Hematopoietic multipotent progenitor cell treated with erythropoietin and hydrocortisone succinate and interleukin-3 and kit ligand, for 8 days (in vitro differentiated cells): ENCODE measurements around the gene LMTK2.

ENCODE experiments used
- DNase-seq: peaks from one replicate; pipeline ENCODE4 v3.0.0-alpha.2; 2015

The LMTK2 gene

DNA sequence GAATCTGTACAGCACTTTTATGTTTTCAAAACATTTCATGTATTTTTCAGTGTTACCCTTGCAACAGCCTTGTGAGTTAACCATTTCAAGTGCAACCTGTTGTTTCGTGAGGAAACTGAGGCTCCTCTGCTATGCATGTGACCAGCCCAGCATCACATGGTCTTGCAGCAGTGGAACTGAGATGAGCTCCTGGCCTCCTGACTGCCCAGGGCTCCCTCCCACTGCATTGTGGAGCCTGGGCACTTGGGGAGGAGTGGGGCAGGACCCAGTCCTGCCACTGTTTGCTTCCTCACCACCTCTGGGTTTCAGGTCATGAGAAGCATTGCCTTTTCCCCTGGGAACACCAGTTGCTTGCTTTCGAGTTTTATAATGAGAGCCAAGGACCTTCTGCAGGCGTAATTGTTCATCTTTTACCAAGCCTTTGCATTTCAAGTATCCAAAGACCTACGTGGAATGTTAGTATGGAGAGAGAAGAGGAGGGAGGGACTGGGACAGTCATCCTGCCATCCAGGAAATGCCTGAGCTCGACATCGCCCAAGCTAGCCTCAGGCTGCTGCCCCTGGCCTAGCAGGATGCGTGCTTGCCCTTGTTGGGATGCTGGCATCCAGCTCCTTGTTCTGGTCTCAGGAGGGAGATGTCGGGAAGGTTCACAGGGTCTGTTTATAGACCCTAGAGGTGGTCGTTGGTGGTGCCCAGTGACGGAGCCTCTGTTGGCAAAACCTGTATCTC, 72.3 kb downstream of the LMTK2 start:
- no peak for DNase-seq

DNA sequence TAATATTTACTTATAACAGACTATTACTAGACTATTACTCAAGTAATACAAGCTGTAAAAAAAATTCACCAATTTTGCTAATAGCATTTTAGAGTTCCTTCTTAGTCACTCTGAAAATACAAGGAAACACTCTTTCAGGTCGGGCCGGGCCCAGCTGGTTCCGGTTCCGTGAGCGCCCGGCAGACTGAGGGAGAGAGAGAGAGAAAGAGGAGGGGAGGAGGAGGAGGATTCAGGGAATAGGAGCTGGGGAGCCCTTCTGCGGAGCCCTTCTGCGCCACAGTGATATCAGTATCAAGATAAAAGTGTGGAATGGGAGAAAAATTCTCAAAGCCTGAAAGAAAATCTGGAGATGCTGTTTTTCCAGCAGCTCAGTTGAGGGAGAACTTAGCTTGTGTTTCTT, 74.1 kb downstream of the LMTK2 start:
- no peak for DNase-seq

DNA sequence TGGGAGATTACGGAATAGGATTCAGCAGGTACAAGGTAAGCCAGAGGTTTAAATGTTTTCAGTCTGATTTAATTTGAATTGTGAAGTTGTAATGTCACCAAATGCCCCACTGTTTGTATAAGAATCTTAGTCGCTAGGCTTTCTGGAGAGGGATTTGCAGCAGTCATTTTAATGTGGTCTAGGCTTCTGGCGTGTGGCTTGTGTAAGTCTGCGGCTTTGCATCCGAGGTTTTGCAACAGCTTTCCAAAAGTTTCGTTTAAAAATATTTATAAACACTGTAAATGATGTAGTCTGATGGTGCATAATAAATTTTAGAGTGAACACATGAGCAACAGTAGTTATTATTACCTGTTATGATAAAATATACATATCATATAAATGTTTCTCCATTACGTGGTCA, 78.4 kb downstream of the LMTK2 start:
- DNase-seq = no peak

DNA sequence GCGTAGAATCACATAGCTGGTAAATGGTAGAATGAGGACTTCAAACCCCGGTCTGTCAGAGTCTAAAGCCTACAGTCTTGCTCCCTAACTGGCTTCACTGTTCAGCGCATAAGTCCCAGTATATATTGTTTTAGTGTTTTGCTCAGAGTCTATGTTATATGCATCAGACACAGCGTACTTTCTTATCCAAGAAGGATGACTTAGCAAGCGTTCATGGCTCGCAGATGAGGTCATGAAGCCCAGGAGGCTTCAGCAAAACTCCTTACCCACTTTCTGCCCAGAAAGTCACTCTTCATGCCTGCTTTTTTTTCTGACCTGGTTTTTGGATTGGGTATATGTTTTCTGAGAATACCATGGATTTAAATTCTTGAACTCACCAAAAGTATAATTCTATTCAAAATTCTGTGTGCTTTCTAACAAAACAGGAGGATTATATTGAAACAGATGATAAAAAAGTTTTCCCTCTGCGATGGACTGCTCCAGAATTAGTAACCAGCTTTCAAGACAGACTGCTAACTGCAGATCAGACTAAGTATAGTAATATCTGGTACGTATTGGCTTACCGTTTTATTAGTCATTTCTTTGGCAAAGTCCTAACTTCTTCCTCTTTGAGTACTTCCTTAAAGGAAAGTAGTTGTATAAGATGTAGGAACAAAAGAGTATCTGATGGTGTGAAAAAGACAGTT, 79.9 kb downstream of the LMTK2 start:
- DNase-seq = no peak

DNA sequence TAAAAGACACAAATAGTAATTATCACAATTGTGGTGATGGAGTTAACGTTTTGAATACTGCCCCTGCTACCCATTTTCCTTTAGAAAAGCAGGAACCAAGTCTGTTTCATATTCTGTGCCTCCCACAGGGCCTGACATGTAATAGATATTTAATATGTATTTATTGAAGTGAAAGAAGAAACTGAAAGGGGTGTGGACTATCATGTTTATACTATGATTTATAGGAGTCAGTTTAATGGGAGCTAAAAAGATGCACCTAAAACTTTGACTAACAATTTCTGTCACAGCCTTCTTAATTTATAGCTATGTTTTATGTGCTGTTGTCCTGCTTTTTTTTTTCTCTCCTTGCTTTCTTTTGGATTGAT, 80.5 kb downstream of the LMTK2 start:
- DNase-seq = no peak

DNA sequence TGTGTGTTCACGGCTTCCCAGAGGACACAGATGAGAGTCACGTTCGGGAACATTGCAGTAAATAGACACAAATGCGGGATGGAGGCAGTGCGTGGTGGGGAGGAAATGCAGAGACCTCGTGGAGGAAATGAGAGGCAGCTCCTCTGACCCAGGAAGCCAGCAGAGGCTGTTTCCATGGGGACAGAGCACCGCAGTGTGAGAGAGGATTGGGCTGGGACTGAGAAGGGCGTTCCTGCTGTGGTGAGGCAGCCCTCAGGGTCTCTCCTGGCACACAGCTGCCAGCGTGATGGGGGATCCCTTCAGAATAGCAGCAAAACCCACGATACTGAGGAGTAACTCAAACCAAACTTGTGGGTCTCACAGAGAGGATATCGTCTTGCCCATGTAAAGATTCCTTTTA, 82.9 kb downstream of the LMTK2 start:
- DNase-seq = no peak

DNA sequence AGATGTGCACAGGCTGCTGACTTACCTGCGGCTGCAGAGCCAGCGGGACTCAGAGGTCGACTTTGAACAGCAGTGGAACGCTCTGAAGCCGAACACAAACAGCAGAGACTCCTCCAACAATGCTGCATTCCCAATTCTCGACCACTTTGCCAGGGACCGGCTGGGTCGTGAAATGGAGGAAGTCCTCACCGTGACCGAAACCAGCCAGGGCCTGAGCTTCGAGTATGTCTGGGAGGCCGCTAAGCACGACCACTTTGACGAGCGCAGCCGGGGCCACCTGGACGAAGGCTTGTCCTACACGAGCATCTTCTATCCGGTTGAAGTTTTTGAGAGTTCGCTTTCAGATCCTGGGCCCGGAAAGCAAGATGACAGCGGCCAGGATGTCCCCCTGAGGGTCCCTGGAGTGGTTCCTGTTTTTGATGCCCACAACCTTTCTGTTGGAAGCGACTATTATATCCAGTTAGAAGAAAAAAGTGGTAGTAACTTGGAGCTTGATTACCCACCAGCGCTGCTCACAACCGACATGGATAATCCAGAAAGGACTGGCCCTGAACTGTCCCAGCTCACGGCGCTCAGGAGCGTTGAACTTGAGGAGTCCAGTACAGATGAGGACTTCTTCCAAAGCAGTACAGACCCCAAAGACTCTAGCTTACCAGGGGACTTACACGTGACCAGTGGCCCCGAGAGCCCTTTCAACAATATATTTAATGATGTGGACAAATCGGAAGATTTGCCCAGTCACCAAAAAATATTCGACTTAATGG, 85.2 kb downstream of the LMTK2 start:
- DNase-seq = no peak

DNA sequence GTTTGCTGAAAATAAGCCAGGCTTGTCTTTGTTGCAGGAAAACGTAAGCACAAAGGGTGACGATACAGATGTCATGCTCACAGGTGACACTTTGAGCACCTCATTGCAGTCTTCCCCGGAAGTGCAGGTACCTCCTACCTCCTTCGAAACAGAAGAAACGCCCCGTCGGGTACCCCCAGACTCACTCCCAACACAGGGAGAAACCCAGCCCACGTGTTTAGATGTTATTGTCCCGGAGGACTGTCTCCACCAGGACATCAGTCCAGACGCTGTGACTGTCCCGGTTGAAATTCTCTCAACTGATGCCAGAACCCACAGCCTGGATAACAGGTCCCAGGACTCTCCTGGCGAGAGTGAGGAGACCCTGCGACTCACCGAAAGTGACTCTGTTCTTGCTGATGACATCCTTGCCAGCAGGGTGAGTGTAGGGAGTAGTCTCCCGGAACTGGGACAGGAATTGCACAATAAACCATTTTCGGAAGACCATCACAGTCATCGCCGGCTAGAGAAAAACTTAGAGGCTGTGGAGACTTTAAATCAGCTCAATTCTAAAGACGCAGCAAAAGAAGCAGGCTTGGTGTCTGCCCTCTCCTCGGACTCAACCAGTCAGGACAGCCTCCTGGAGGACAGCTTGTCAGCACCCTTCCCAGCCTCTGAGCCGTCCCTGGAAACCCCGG, 86.3 kb downstream of the LMTK2 start:
- no peak for DNase-seq

DNA sequence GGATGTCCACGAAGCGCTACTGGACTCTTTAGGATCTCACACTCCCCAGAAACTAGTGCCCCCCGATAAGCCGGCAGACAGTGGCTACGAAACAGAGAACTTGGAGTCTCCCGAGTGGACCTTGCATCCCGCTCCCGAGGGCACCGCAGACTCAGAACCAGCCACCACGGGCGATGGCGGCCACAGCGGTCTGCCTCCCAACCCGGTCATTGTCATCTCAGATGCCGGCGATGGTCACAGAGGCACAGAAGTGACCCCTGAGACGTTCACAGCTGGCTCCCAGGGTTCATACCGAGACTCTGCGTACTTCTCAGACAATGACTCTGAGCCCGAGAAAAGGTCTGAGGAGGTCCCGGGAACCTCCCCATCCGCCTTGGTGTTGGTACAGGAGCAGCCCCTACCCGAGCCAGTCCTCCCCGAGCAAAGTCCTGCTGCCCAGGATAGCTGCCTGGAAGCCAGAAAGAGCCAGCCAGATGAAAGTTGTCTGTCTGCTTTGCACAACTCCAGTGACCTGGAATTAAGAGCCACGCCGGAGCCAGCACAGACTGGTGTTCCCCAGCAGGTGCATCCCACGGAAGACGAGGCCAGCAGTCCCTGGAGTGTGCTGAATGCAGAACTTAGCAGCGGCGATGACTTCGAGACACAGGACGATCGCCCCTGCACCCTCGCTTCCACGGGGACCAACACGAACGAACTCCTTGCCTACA, 87.0 kb downstream of the LMTK2 start:
- no peak for DNase-seq

DNA sequence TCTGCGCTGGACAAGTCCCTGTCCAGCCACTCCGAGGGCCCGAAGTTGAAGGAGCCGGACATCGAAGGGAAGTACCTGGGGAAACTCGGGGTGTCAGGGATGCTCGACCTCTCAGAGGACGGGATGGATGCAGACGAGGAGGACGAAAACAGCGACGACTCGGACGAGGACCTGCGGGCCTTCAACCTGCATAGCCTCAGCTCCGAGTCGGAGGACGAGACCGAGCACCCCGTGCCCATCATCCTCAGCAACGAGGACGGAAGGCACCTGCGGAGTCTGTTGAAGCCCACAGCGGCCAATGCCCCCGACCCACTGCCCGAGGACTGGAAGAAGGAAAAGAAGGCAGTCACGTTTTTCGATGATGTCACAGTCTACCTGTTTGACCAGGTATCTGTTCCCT, 87.5 kb downstream of the LMTK2 start:
- DNase-seq = no peak

DNA sequence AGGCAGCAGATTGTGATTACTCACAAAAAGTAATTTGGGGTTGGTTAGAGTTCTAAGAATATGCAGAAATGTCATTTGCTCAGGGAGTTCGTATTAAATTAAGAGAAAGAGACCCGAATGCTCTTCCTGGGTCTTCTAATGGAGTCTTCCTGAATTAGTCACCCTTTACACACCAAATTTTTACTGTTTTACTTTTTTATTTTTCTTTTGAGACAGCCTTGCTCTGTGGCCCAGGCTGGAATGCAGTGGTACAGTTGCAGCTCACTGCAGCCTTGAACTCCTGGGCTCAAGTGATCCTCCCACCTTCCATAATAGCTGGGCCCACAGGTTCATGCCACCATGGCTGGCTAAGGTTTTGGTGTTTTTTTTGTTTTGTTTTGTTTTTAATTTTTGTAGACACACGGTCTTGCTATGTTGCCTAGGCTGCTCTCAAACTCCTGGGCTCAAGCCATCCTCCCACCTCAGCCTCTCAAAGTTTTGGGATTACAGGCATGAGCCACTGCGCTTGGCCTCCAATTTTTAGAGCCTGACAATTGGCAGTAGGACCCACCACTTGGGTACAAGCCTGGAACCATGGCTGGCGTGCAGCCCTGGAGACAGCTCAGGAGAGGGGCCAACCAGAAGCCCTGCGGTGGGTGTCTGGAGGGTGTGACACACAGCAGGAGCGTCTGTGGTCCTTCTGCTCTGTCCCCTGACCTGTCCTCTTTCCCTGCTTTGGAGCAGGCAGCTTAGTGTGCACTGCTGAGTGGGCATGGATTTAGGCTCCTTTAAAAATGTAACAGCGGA, 88.2 kb downstream of the LMTK2 start:
- DNase-seq = no peak

DNA sequence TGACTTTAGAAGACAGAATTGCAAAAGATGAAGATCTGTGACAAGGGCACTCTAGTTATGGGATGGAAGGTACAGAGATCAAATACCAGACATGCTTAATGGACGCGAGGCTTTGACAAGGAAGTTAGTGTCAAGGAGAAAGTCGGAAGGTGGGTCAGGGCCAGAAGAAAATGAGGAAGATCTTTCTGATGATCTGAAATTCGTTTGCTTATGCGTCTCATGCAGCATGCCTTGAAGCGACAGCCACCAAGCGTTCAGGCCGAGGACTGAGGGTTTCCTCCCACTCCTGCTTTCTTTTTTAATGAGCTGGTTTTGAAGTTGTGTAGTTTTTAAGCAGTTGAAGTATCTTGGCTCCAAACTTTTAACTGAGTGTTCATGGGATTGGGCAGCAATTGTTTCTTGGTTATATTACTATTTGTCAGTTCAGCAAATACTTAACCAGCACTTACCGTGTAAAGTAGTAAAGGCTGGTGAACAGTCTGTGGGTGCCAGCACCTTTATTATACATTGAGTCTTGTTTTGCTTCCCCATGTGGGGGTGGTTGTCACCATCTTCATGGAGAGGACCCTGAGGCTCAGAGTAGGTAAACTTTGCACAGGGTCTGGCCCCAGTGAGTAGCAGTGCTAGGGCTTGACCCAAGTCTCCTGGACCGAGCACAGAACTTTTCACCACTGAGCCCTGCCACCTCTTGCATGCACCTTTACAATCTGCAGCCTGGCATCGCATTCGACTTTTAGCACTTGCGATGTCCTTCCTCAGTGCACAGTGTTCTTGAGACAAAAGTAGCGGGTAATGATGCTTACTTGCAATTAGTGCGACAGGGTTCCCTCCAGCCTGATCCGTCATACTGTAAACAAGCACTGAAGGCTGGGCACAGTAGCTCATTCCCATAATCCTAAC, 90.3 kb downstream of the LMTK2 start:
- no peak for DNase-seq

DNA sequence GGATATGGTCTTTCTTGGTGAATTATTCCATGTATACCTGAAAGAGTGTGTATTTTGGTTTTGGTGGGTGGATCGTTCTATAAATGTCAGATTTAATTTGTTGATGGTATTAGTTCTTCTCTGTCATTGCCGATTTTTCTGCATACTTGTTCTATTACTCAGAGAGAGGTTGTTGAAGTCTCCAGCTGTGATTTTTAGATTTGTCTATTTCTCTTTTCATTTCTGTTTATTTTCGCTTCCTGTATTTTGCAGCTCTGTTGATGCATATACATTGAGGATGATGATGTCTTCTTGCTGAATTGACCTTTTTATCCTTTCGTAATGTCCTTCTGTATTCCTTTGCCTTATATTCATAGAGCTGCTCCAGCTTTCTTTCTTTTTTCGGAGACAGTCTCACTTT, 92.5 kb downstream of the LMTK2 start:
- DNase-seq = no peak

DNA sequence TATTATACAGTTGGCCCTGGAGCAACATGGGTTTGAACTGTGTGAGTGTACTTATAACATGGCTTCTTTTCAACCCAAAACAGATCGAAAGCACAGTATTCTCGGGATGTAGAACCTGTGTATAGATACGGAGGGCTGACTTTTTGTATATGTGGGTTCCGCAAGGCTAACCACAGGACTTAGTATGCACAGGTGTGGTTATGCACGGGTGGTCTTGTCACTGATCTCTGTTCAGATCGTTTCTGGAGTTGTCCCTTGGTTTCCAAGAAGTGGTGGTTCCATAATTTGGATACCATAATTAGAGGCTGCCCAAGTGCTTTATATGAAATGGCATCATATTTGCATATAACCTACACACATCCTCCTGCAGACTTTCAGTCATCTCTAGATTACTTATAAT, 93.7 kb downstream of the LMTK2 start:
- no peak for DNase-seq

DNA sequence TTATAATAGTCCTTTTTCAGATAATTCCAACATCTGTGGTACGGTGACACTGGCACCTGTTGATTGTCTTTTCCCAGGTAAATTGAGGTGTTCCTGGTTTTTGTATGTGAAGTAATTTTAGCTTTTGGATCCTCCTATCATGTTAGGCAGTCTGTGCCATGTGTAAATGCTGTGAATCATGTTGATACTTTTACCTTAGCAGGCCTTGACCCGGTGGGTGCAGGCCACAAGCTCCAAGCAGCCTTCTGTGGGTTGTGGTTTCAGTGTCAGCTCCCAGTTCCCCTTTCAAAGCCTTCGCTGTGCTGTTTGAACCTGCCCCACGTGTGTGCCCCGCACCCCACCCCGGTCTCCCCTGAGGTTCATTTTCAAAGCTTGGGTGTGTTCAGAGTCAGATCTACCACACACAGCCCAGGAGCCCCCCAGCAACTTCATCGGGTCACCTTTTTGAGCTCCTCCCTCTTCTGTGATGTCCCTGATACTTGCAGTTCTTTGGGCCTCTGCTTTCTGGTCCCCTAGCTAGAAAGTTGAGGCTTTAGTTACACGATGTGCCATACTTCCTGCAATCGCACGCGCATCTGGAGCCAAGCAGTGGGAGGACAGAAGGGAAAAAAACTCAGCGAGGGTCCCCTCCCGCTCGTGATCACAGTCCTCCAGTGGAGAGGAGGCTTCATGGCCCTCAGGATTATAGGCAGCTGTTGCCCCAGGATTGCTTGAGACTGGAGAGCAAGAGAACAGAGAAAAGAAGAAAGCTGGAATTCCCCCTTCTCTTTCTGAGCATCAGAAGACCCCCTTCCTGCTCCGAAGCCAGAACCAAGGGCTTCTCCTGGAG, 95.9 kb downstream of the LMTK2 start:
- peak; percentile 43 for DNase-seq

DNA sequence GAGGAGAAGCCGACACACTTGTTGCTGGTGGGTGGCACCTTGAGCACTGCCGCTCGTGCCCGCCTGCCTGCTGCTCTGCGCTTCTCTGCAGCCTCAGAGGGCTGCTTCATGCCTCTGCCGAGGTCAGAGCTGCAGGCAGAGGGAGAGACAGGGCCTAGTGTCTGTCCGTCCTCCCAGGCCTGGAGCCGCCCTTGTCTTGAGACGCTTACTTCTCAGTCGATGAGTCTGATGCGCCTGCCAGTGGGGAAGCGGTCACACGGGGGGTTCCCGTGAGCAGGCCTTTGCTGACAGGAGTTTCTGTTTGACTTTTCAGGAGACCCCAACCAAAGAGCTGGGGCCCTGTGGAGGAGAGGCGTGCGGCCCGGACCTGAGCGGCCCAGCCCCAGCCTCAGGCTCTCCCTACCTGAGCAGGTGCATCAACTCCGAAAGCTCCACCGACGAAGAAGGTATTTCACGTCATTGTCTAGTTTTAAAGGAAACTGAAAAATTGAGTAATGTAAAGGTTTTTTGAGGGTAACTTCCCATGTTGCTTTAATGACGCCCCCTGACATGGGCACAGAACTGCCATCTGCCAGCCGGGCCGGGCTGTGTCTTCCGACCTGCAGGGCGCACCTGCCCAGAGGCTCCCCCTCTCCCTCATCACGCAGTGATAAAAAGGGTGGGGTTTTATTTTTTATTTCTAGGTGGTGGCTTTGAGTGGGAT, 96.8 kb downstream of the LMTK2 start:
- no peak for DNase-seq

DNA sequence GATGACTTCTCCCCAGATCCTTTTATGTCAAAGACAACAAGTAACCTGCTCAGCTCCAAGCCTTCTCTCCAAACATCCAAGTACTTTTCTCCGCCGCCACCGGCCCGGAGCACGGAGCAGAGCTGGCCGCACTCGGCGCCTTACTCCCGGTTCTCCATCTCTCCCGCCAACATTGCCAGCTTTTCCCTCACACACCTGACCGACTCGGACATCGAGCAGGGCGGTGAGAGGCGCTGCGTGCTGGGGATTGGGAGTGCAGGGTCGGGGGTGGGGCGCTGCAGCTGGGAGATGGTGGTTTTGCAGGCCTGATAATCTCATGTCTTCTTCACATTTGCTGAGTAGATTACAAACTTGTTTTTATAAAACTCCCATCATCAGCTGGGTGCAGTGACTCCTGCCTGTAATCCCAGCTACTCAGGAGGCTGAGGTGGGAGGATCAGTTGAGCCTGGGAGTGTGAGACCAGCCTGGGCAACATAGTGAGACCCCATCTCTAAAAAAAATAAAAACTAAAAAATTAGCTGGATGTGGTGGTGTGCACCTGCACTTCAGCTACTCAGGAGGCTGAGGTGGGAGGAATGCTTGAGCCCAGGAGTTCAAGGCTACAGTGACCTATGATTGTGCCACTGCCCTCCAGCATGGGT, 97.4 kb downstream of the LMTK2 start:
- DNase-seq = no peak

DNA sequence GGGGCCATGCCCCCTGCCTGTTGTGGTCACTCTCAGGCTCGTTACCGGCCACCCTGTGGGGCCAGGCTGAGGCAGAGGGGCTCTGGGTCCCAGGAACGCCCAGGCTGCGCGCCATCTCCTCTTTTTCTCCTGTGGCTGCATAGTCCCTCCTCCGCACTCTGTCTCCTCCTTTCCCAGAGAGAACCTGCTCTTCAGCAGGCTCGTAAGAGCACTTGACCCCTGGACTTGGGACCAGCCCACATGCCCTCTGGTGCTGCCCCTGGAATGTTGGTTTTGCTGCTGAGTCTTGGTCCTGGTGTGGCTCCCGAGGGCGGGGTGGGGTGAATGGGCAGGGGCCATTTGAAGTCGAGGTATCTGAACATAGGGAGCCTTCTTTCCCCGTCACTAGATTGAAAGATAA, 98.0 kb downstream of the LMTK2 start:
- DNase-seq = no peak
